Left lobe of liver (tissue), 2 donors: ENCODE results near the gene ENKD1. TPM values are rescaled to one million over a fixed set of nuclear protein-coding genes. Genes with fewer than 3 reads are reported as not detected.

ENCODE experiments used
- ATAC-seq: fragments of 200-7000 bp; cut with Tn5 transposase; one replicate; pipeline ENCODE4 v1.9.1; 2020; ENCODE audit warnings: mild to moderate bottlenecking, moderate library complexity
- DNase-seq: peaks from one replicate; pipeline ENCODE4 v3.0.0-alpha.2; 2020; ENCODE audit warnings: low spot score
- total RNA-seq: library from RNA; stranded (reverse); gene quantifications from one replicate; pipeline ENCODE4 v1.2.1, GENCODE V29; 2021
- donor health status: DM: no; HTN: no; CAD: no; lungs with moderate emphysema.
- donor health status: DM: no; HTN: yes; CAD: no.

ENKD1 gene
- total RNA-seq, 1 donor from 2014 or later, result 10.6 TPM

- ATAC-seq (no peak), DNase-seq (no peak)
These were observed 13.7 kb upstream of the ENKD1 start for GRCh38 chr16:67679935-67680897.

DNA sequence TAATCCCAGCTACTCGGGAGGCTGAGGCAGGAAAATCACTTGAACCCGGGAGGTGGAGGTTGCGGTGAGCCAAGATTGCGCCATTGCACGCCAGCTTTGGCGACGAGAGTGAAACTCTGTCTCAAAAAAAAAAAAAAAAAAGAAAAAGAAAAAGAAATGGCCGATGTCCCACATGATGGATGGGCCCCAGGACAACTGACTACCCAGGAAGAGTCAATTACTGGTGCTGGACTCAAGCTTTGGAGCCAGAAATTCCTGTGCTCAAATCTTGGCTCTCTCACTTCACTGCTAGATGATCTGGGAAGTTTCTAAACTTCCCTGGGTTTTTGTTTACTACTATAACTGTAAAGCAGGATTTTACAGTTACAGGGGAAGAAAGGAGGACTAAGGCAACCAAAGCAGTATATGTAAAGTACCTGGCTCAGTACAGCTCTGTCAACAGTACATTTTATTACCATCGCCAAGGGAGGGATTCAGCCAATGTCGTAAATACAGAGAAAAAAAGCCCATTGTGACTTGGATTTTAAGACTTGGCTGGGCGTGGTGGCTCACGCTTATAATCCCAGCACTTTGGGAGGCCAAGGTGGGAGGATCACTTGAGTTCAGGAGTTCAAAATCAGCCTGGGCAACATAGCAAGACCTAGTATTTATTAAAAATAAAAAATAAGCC lies 11.9 kb upstream of the ENKD1 start:
- DNase-seq (no peak), ATAC-seq (no peak)

- DNase-seq (no peak), ATAC-seq (no peak)
These were observed 11.2 kb upstream of the ENKD1 start for GRCh38 chr16:67677712-67678111.

DNA sequence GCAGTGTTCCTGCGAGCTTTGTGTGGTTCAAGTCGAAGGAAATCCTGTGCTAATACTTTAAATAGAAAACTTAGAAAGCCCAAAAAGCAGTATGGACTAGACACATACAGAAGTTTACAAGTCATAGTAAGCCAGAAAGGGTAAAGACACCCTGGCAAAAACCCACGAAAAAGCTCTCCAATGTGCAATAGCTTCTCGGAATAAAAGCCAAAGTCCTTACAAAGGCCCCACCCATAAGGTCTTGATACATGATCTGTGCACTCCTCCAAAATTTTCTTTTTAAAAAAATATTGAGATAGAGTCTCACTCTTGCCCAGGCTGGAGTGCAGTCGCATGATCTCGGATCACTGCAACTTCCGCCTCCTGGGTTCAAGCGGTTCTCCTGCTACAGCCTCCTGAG lies 10.4 kb upstream of the ENKD1 start:
- DNase-seq, result no peak
- peak; percentile 3 for ATAC-seq

GRCh38 chr16:67676516-67676915 lies 10.0 kb upstream of the ENKD1 start:
- ATAC-seq, result no peak
- DNase-seq, result no peak

- ATAC-seq (no peak), DNase-seq (no peak)
These were observed 9.4 kb upstream of the ENKD1 start for GRCh38 chr16:67675999-67676398.

DNA sequence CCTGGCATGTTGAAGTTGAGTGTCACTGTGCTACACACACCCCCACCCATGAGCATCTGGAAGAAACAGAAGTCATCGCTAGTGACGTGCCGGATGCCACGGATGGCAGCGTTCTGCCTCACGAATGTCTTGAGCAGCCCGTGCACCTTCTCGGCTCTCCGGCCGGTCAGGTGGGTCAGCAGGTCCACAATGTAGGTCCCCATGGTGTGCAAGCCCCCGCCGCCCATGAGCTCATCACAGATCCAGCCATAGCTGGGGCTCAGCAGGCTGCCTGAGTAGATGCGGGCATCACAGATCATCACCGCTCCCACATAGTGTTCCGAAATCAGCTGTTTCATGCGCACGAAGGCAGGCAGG lies 9.0 kb upstream of the ENKD1 start:
- DNase-seq, result no peak
- ATAC-seq, result no peak

- peak; percentile 60 for ATAC-seq
- peak; percentile 81 for DNase-seq
These were observed 8.5 kb upstream of the ENKD1 start for GRCh38 chr16:67674851-67675578.

- DNase-seq, result peak; percentile 92
- ATAC-seq, result peak; percentile 64
These were observed 7.4 kb upstream of the ENKD1 start for GRCh38 chr16:67673712-67674580.

DNA sequence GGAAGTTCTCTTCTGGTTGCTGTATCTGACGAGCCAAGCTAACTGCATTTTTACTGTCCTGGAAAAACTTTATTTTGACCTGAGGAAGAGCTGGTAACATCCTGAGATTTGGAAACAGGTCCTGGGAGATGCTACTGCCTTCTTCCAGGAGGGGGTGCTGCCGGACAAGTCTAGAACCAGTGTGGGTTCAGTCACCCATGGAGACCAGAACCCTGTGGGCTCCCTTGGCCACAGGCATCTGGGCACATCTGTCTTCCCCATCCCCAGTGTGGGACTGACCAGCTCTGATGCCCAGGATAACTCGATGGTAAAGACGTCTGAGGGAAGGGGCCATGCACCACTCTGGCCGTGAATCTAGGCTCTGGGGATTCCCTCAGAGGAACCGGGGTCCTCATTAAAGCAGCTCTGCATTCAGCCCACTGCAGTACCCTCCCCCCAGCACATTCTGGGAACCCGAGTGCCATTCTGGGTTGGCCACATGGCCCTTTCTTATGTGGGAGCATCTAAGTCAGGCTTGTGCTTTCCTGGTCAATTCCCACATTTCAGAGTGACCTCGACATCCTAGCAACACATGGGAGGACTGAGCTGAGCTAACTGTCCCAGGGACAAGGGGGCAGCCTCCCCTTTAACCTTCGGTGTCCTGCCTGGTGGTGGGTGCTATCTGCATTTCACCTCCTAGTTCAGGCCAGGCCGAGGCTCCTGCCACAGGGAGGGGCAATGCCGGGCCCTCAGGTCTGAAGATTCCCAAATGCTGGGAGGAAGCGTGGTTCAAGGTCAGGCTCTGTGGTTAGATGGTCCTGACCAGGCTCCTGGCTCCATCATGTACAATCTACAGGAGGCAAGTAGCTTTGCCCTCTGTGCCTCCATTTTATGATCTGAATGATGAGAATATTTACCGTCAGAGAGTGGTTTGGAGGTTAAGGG lies 6.5 kb upstream of the ENKD1 start:
- peak; percentile 50 for ATAC-seq
- peak; percentile 77 for DNase-seq

GRCh38 chr16:67672306-67672705 lies 5.8 kb upstream of the ENKD1 start:
- peak; percentile 76 for DNase-seq
- ATAC-seq, result peak; percentile 19

- DNase-seq (no peak), ATAC-seq (no peak)
These were observed 3.0 kb upstream of the ENKD1 start for GRCh38 chr16:67669499-67670101.

GRCh38 chr16:67668495-67669157 lies 2.1 kb upstream of the ENKD1 start:
- ATAC-seq, result no peak

GRCh38 chr16:67667817-67668494 lies 1.4 kb upstream of the ENKD1 start:
- DNase-seq, result peak; percentile 89
- ATAC-seq, result peak; percentile 71

More at GRCh38 chr16:67668495-67669157, 2.1 kb upstream of the ENKD1 start:
- no peak for DNase-seq

GRCh38 chr16:67667453-67667816 lies 885 bp upstream of the ENKD1 start:
- DNase-seq (no peak), ATAC-seq (no peak)

DNA sequence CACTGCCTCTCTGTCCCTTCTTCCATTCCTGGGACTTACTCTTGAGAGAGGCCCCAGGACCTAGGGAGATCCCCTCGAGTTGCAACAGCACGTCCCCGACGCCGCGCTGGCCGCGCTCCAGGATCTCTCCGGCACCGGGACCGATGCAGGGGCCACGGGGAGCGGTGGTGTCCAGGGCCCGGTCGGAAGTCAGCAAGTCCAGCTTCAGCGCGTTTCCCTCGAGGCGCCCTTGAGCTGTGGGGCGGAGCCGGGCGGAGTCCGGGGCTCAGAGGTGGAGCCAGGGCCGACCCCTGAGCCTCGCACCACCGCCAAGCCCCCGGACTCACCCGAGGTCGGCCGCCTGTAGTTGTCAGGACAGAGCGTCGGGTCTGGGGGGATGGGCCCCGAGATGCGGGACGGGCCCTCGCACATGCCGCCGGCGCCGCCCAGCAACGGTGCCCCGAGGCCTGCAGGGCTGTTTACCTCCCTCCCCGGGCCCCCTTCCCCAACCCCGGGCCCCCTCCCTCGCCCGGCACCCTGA lies 458 bp downstream of the ENKD1 start:
- peak; percentile 70 for DNase-seq
- peak; percentile 1 for ATAC-seq

- DNase-seq, result no peak
- ATAC-seq, result no peak
These were observed 952 bp downstream of the ENKD1 start for GRCh38 chr16:67665598-67665997.

DNA sequence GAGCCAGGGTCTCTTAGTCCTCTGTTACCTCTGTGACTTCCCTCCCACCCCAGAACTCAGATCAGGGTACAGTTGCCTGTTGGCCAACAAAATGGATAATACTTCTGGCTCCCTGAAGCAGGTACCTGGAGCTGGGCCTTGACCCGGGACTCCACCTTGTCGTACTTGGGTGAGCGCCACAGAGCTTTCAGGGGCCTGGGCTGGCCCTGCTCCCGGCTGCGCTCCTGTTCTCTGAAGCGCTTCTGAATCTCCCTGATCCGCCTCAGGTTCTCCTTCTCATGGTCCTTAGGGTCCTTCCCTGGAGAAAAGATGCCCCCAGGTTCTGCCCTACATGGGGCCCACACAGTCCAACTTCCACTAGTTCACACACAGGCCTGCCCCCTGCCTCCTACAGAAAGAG lies 1.7 kb downstream of the ENKD1 start:
- ATAC-seq, result no peak
- DNase-seq, result no peak
